GM12878 (cell line): ENCODE measurements around the gene SPTBN1. TPM values are rescaled to one million over a fixed set of nuclear protein-coding genes. Genes with fewer than 3 reads are reported as not detected.
A peak's percentile ranks its signal among the peaks of the same experiment; 100 is the strongest.

Experiments used
- ATAC-seq: fragments of 200-7000 bp; cut with Tn5 transposase; 3 replicates; pipeline ENCODE4 v1.9.1; 2020; ENCODE audit warnings: mild to moderate bottlenecking, moderate library complexity
- BruUV-seq: library from RNA; stranded (reverse); fragments of 400-500 nt; replicated peaks from 2 replicates; lab custom pipeline; 2021; lab: Mats Ljungman, UMichigan
- CTCF ChIA-PET: fragments of 300-600 bp; sonication (Branson Sonifier 250); formaldehyde crosslinking; extraction: SDS; loops from one replicate; lab custom pipeline; 2021; ENCODE audit warnings: inconsistent platforms; lab: Yijun Ruan, JAX
- POLR2A ChIA-PET: fragments of 350-600 bp; formaldehyde crosslinking; extraction: SDS; loops from one replicate; lab custom pipeline; 2021; ENCODE audit warnings: inconsistent platforms; lab: Charles Lee
- RAD21 ChIA-PET: fragments of 300-600 bp; sonication (Branson Sonifier 250); formaldehyde crosslinking; loops from one replicate; lab custom pipeline; 2023; ENCODE audit warnings: antibody characterized with exemption; ENCODE audit not compliant: unreplicated experiment; lab: Charles Lee
- SMC1A ChIA-PET: fragments of 300-600 bp; sonication (Branson Sonifier 250); formaldehyde crosslinking; loops from one replicate; lab custom pipeline; 2023; ENCODE audit not compliant: unreplicated experiment, uncharacterized antibody; lab: Charles Lee
- DNase-seq: peaks from one replicate; pipeline ENCODE4 v3.0.0-alpha.2; 2011; ENCODE audit warnings: low read depth, low spot score
- FAIRE-seq: peaks from 3 replicates; lab custom pipeline; 2011; peaks lifted over from hg19 to GRCh38; lab: Jason Lieb, UNC
- H2AFZ ChIP-seq: 2 replicates; pipeline ENCODE4 v1.6.0; 2011; ENCODE audit warnings: low read depth, low read length, control low read depth; ENCODE audit not compliant: control insufficient read depth
- H3K27ac ChIP-seq: 2 replicates; pipeline ENCODE4 v1.5.1; 2011; ENCODE audit warnings: control low read depth; ENCODE audit not compliant: control insufficient read depth, insufficient read depth
- H3K27me3 ChIP-seq, 2 experiments: replicated peaks in 1 of 2; 2 replicates each; pipeline versions ENCODE4 v1.6.0 to v1.6.1; 2011; ENCODE audit warnings: low read length in 1 of 2; ENCODE audit not compliant: control insufficient read depth in 2 of 2, insufficient read depth in 2 of 2
- H3K36me3 ChIP-seq, 2 experiments: 2 replicates each; pipeline ENCODE4 v1.5.1; 2011; ENCODE audit warnings: low read length in 1 of 2; ENCODE audit not compliant: control insufficient read depth in 2 of 2, insufficient read depth in 2 of 2
- H3K4me1 ChIP-seq: 2 replicates; pipeline ENCODE4 v1.6.1; 2011; ENCODE audit warnings: mild to moderate bottlenecking, low read length, moderate library complexity, mixed read lengths; ENCODE audit not compliant: control insufficient read depth, insufficient read depth
- H3K4me2 ChIP-seq: 2 replicates; pipeline ENCODE4 v1.6.0; 2011; ENCODE audit warnings: control low read depth; ENCODE audit not compliant: control insufficient read depth, insufficient read depth
- H3K4me3 ChIP-seq: fragments of 200-600 bp; sonication (generic); 2 replicates; pipeline ENCODE4 v1.5.1; 2016
- H3K79me2 ChIP-seq: 2 replicates; pipeline ENCODE4 v1.6.0; 2011; ENCODE audit warnings: low read length; ENCODE audit not compliant: control insufficient read depth, insufficient read depth
- H3K9ac ChIP-seq: 2 replicates; pipeline ENCODE4 v1.8.0; 2011; ENCODE audit warnings: low read length, control low read depth, mixed read lengths; ENCODE audit not compliant: control insufficient read depth, insufficient read depth
- H3K9me3 ChIP-seq: replicated peaks from 3 replicates; pipeline ENCODE4 v1.5.1; 2011; ENCODE audit warnings: mild to moderate bottlenecking, low read length; ENCODE audit not compliant: control insufficient read depth, insufficient read depth
- H4K20me1 ChIP-seq: 2 replicates; pipeline ENCODE4 v1.6.0; 2011; ENCODE audit not compliant: control insufficient read depth, insufficient read depth
- POLR2A ChIP-seq: IDR thresholded peaks from 2 replicates; pipeline ENCODE4 v1.6.1; 2011; ENCODE audit warnings: low read depth, mild to moderate bottlenecking, low read length
- SIN3A ChIP-seq: IDR thresholded peaks from 2 replicates; pipeline ENCODE4 v1.6.1; 2012; ENCODE audit warnings: low read depth, low read length, improper control_type of control experiment
- WGBS: methylation state at CpG from one replicate; pipeline ENCODE4 v1.1.6; 2016; ENCODE audit warnings: low lambda C conversion rate; ENCODE audit not compliant: insufficient replicate concordance, insufficient coverage; ENCODE audit errors: missing lambda C conversion rate; 5-methylcytosine and 5-hydroxymethylcytosine counted together
- in situ Hi-C: fragments of 300-500 bp; cut with MboI; formaldehyde crosslinking; loops from 9 replicates; pipeline ENCODE4 v1.14.3; 2018; ENCODE audit warnings: mixed read lengths
- intact Hi-C: fragments of 100-400 bp; cut with micrococcal nuclease; formaldehyde crosslinking; loops from one replicate; pipeline ENCODE4 v1.14.2; 2022; ENCODE audit not compliant: unreplicated experiment
- polyA plus RNA-seq, 11 experiments: library from polyadenylated mRNA; depleted of rRNA in 4 of 11; unstranded in 6 of 11; stranded (reverse) in 5 of 11; fragments of >200 nt; fragmentation: Nextera tagmentation in 4 of 11; fragmentation: Illumina TruSeq in 1 of 11; extraction: Ambion mirVana in 4 of 11; extraction: Trizol in 1 of 11; gene quantifications; 1 replicate in 1 of 11; 2 replicates in 10 of 11; pipeline versions ENCODE4 v1.2.1 to v1.2.3, GENCODE V29; 2011 to 2016; ENCODE audit warnings: inconsistent platforms in 2 of 11, missing spikeins in 2 of 11, low read depth in 1 of 11
- total RNA-seq, 4 experiments: library from RNA; depleted of rRNA in 3 of 4; stranded (reverse); fragments of >200 nt in 3 of 4; fragmentation: Illumina TruSeq in 1 of 4; extraction: Trizol in 1 of 4; gene quantifications; 2 replicates each; pipeline versions ENCODE4 v1.2.1 to v1.2.3, GENCODE V29; 2013 to 2021
- TF ChIP-seq, protein P1 (sequence below): fragments of 450-650 bp; IDR thresholded peaks from 2 replicates; pipeline ENCODE4 v1.6.1; 2016; ENCODE audit warnings: mild to moderate bottlenecking, moderate library complexity, borderline replicate concordance

SPTBN1 gene
- total and polyA plus RNA-seq, 10 of the 15 experiments (the other 5 are each of a cell fraction or from before 2014, with no cell fraction given): 20.6 to 154 (median 76.7) TPM

DNA sequence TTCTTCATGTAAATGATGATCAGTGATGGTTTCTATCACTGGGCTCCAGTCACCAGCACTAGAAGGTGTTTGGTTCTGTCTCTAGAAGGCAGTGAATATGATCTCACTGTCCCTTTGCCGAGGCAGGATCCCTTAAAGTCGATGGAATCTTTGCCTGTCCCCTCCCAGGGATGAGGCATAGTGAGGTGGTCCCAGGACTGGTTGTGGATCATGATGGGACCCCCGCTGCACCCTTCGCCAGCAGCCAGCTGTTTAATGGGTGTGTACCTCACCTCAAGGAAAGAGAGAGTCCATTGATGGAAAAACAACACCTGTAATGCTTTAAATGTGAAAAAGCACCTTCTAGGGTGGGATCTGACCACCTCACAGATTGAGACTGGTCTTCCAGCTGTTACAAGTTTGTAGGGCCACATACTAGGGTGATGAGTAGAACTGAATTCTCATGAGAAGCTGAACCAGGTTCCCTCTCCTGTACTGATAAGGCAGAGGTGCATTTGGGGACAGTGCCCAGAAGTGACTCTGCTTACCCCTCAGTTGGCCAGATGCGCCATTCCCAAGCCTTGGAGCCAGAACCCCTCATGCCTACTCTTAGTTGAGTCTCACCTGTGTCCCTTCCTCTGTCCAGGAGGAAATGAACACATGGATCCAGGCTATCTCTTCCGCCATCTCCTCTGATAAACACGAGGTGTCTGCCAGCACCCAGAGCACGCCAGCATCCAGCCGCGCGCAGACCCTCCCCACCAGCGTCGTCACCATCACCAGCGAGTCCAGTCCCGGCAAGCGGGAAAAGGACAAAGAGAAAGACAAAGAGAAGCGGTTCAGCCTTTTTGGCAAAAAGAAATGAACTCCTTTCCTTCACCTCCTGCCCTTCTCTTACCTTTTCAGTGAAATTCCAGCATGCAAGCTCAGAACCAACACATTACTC, 211.9 kb downstream of the SPTBN1 start:
- 99% methylated on average over 16 of the region's 17 CpGs for WGBS

More for the DNA sequence above, 211.9 kb downstream of the SPTBN1 start:
- RAD21 ChIA-PET: interaction anchor here (1.7 to 4.4 kb wide), 3 partner anchors 35 to 145 kb away, joined by 4 to 135 read pairs (median 27); no protein-coding TSS in a partner anchor
- no peaks in the 10 kb centered on the region for H3K27me3 ChIP-seq
- no TSS peak for BruUV-seq
- in situ Hi-C loops: no loop called here
- intact Hi-C loops: no loop called here
- ATAC-seq: no peak
- H3K4me2 ChIP-seq: no peak overlapping the region
- H3K9me3 ChIP-seq: no peaks in the 10 kb centered on the region
- no peak overlapping the region for H3K9ac ChIP-seq
- no peaks in the 10 kb centered on the region for H4K20me1 ChIP-seq
- POLR2A ChIA-PET: no interaction called here
- DNase-seq: no peak
- peaks cover 30 to 56% of the 10 kb centered on the region in 2 experiments for H3K36me3 ChIP-seq
- no peak for FAIRE-seq
- TF ChIP-seq, protein P1, sequence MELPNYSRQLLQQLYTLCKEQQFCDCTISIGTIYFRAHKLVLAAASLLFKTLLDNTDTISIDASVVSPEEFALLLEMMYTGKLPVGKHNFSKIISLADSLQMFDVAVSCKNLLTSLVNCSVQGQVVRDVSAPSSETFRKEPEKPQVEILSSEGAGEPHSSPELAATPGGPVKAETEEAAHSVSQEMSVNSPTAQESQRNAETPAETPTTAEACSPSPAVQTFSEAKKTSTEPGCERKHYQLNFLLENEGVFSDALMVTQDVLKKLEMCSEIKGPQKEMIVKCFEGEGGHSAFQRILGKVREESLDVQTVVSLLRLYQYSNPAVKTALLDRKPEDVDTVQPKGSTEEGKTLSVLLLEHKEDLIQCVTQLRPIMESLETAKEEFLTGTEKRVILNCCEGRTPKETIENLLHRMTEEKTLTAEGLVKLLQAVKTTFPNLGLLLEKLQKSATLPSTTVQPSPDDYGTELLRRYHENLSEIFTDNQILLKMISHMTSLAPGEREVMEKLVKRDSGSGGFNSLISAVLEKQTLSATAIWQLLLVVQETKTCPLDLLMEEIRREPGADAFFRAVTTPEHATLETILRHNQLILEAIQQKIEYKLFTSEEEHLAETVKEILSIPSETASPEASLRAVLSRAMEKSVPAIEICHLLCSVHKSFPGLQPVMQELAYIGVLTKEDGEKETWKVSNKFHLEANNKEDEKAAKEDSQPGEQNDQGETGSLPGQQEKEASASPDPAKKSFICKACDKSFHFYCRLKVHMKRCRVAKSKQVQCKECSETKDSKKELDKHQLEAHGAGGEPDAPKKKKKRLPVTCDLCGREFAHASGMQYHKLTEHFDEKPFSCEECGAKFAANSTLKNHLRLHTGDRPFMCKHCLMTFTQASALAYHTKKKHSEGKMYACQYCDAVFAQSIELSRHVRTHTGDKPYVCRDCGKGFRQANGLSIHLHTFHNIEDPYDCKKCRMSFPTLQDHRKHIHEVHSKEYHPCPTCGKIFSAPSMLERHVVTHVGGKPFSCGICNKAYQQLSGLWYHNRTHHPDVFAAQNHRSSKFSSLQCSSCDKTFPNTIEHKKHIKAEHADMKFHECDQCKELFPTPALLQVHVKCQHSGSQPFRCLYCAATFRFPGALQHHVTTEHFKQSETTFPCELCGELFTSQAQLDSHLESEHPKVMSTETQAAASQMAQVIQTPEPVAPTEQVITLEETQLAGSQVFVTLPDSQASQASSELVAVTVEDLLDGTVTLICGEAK: no peak
- TF ChIP-seq SIN3A (no peak), POLR2A (0 out of 2 replicates have a peak, but pooled peaks have one; percentile 15)
- CTCF ChIA-PET: interaction anchor here (1.1 to 5.6 kb wide), 2 partner anchors 37 kb away, joined by 4 to 225 read pairs; no protein-coding TSS in a partner anchor
- SMC1A ChIA-PET: interaction anchor here (0.9 to 9.3 kb wide), 4 partner anchors 10 to 144 kb away, joined by 3 to 187 read pairs (median 35); no protein-coding TSS in a partner anchor
- no peaks in the 10 kb centered on the region for H3K79me2 ChIP-seq
- H3K27ac ChIP-seq: no peak overlapping the region
- no peak overlapping the region for H2AFZ ChIP-seq
- no peak overlapping the region for H3K4me3 ChIP-seq
- no peaks in the 10 kb centered on the region for H3K4me1 ChIP-seq
